Measurements from ENCODE around the gene SCN8A. TPM values are rescaled to one million over a fixed set of nuclear protein-coding genes. Genes with fewer than 3 reads are reported as not detected.
"Not testable (repeated sequence)": the region's sequence is repeated elsewhere in the genome, so short reads cannot be mapped to it uniquely, and the experiment has no call there.

The SCN8A gene
- total RNA-seq, 1 donor from 2014 or later: 0.13 TPM

GRCh38 chr12:51788876-51789275 lies 197.8 kb downstream of the SCN8A start:
- intact Hi-C loops (cut with DNase I): no loop called here
- ATAC-seq (ENCODE audit: poor library complexity) (no peak), DNase-seq (no peak)

DNA sequence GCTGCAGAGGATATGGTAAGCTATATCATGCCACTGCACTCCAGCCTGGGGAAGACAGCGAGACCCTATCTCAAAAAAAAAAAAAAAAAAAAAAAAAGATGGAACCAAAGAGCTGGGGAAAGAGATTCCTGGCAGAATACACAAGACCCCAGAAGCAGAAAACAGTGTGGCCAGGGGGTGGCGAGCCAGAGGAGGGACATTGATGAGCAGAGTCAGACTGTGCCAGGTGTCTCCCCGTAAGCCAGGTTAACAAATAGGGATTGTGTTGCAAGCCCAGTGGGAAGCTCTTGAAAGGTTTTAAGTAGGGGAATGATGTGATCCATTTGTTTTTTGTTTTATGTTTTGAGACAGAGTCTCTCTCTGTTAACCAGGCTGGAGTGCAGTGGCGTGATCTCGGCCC lies 201.4 kb downstream of the SCN8A start:
- ATAC-seq (ENCODE audit: poor library complexity) (no peak), DNase-seq (no peak)
- intact Hi-C loops (cut with DNase I): no loop called here

DNA sequence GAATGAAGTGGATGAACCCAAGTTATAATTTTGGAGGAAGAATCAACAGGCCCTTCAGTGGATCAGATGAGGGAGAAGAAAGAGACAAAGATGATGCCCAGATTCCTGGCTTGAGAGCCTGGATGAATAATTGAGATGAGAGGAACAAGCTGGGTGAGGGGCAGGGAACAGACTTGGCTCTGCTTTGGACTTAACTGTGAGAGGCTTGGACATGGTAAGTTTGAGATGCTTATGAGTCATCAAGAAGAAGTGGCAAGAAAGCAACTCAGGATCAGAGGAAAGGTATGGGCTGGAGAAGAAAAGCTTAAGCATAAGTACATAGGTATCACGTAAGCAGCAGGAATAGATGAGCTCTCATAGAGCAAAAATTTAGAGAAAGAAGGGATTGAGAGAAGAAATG lies 202.2 kb downstream of the SCN8A start:
- ATAC-seq (ENCODE audit: poor library complexity) (no peak), DNase-seq (no peak)
- intact Hi-C loops (cut with DNase I): no loop called here

DNA sequence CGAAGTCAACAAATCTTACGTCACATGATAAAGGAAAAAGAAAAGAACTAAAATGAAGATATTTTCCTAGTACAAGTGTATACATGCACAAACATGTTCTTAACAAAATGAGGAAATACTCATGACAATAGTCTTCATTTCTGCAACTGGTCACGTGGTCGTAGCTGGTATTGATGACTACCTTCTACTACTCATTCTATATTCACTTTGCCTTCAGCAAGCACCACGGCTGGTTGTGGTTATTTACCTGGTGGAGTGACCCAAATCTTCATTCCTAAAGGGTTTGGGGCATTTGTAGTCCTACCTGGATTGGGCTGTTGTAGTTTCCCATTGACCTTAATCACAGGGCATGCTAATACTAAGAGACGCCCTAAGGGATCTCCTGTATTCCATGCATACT lies 206.3 kb downstream of the SCN8A start:
- no peak for DNase-seq
- intact Hi-C loops (cut with DNase I): no loop called here
- no peak for ATAC-seq (ENCODE audit: poor library complexity)

GRCh38 chr12:51798051-51798450 lies 207.0 kb downstream of the SCN8A start:
- intact Hi-C loops (cut with DNase I); ATAC-seq (ENCODE audit: poor library complexity); DNase-seq: not testable (repeated sequence)

GRCh38 chr12:51798501-51798900 lies 207.5 kb downstream of the SCN8A start:
- DNase-seq (no peak), ATAC-seq (ENCODE audit: poor library complexity) (no peak)
- intact Hi-C loops (cut with DNase I): no loop called here

DNA sequence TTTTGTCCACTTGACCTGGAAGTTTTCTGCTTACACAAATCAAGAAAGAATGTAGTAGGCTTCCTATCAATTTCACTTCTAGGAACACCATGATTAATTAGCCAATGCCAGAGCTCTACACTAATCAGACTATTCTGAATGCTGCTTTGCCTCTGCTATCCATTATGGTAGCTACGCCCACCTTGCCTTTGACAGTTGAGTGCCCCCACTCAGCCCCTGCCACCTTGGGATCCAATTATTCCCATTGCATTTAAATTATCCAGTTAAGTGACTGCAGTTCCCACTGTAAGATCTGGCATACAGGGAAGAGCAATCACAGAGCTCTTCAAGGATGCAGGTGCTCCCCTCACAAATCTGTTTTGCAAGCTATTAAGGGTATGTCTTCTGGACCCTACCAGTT lies 210.0 kb downstream of the SCN8A start:
- DNase-seq (no peak), ATAC-seq (ENCODE audit: poor library complexity) (no peak)
- intact Hi-C loops (cut with DNase I): no loop called here

DNA sequence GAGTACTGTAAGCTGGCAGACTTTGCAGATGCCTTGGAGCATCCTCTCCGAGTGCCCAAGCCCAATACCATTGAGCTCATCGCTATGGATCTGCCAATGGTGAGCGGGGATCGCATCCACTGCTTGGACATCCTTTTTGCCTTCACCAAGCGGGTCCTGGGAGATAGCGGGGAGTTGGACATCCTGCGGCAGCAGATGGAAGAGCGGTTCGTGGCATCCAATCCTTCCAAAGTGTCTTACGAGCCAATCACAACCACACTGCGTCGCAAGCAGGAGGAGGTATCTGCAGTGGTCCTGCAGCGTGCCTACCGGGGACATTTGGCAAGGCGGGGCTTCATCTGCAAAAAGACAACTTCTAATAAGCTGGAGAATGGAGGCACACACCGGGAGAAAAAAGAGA lies 215.9 kb downstream of the SCN8A start:
- no peak for ATAC-seq (ENCODE audit: poor library complexity)
- intact Hi-C loops (cut with DNase I): no loop called here

GRCh38 chr12:51809193-51809592 lies 218.2 kb downstream of the SCN8A start:
- intact Hi-C loops (cut with DNase I): no loop called here
- DNase-seq: no peak
- no peak for ATAC-seq (ENCODE audit: poor library complexity)

More for the DNA sequence above, 215.9 kb downstream of the SCN8A start:
- DNase-seq: no peak

GRCh38 chr12:51811203-51812202 lies 220.5 kb downstream of the SCN8A start:
- no peak for DNase-seq
- ATAC-seq (ENCODE audit: poor library complexity): no peak
- intact Hi-C loops (cut with DNase I): no loop called here

- DNase-seq: no peak
- intact Hi-C loops (cut with DNase I): no loop called here
- no peak for ATAC-seq (ENCODE audit: poor library complexity)
Measured at GRCh38 chr12:51812871-51813270, 221.8 kb downstream of the SCN8A start.

- peak; percentile 17 for ATAC-seq (ENCODE audit: poor library complexity)
Measured at GRCh38 chr12:51813931-51814310, 222.9 kb downstream of the SCN8A start.

GRCh38 chr12:51814311-51815088 lies 223.5 kb downstream of the SCN8A start:
- DNase-seq: peak; percentile 90
- ATAC-seq (ENCODE audit: poor library complexity): peak; percentile 92
- intact Hi-C loops (cut with DNase I): no loop called here

More at GRCh38 chr12:51813931-51814310, 222.9 kb downstream of the SCN8A start:
- intact Hi-C loops (cut with DNase I): no loop called here
- no peak for DNase-seq

DNA sequence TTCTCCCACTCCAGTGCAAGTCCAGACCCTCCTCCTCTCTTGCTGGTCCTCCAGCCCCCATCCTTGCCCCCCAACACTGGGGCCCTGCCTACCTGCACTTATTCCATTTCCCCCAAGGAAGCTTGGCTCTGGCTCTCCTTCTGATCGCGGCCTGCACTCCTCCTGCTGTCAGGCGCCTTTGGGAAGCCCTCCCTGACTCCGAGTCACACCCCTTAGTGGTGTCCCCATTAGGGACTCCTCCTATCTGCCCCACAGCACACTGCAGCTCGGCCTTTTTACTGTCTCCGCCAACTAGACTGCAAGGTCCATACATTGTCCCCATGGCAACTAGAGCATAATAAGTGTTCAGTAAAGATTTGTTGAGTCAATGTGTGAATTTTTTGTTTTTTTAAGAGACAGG lies 224.5 kb downstream of the SCN8A start:
- no peak for ATAC-seq (ENCODE audit: poor library complexity)
- intact Hi-C loops (cut with DNase I): no loop called here
- DNase-seq: no peak

DNA sequence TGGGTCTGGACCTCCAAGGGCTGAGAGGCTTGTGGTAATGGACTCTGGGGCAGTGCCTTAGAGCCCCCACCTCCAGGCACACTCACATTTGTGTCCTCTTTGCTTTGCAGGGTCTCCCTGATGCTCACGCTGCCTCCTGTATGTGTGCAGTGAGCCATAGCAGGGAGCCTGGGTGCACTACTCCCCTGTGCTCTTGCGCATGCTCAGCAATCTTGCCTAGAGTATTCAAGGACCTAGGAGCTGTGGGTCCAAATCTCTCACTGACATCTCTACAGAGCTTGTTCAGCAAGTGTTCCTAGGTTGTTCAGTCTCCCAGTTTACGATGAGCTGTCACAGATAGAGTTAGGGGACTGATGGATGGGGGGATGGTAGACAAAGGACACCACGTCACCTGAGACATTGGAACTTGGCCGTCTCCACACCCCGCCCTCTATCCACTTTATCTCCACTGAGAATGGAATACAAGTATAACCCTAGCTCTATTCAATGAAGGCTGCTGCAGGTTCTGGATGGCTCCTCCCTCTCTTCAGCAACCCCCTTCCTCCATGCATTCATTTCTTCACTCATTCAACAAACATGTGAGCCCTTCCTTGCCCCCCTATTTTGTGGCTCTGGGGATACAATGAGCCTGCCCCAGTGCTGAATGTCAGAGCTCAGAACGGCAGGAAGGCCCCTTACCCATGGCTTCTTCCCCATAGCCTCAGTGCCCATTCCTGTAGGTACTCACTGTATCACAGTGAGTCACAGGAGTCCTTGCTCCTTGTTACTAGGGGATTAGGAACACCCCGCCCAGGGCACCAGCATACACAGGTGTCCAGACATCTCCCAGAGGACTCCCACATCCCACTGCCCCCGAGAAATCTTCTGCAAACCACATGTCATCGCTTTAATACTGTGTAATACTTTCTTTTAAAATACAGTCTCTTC lies 226.3 kb downstream of the SCN8A start:
- DNase-seq (no peak), ATAC-seq (ENCODE audit: poor library complexity) (no peak)
- intact Hi-C loops (cut with DNase I): no loop called here

DNA sequence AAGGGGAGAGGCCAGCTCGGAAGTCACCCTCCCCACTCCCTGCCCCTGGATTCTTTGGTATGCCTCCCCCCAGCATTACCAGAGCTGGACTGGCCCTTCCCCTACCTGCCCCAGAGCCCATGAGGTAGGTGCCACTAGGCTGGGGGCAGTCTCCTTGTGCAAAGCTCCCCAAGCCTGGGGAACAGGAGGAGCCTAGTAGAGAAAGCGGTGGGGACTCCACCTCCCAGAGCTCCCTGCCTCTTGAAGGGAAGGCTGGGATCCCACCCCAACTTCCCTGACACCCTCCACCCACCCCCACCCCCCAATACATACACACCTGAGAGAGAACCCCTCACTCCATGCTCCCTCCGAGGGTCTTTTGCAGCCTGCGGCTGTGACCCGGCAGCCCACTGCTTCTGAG lies 227.1 kb downstream of the SCN8A start:
- intact Hi-C loops (cut with DNase I): no loop called here
- no peak for ATAC-seq (ENCODE audit: poor library complexity)
- DNase-seq: no peak

DNA sequence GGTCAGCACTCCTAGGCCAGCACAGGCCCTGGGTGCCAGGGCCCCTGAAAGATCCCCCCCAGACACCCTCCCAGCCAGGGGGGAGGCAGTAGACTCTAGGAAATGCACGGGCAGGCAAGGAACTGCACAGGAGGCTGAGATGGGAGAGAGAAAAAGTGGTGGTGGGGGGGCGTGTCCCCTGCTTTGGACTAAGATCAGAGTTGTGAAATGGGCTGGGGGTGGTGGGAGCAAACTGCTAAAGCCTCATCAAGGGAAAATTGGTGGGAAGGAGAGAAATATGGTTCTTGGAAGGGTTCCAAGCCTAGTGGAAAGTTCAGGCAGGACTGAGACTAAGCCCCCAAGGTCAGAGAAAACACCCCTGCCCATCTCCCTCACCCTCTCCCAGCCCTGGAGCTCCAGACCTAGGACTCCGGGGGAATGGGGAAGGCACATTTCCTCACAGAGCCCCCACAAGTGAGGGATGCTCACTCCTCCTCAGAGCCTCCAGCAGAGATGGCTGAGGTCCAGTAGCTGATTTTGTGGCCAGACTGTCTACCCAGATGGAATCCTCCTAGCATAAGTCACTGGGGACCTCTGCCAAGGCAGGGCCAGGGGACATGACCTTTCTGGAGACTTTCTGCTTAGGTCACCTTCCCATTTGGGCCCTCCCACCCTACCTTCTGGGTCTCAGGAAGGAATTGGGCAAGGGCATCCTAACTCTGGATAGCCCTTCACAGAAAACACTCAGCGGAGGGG lies 227.7 kb downstream of the SCN8A start:
- intact Hi-C loops (cut with DNase I): no loop called here
- DNase-seq: no peak
- no peak for ATAC-seq (ENCODE audit: poor library complexity)
